A549 (cell line): Measurements from ENCODE around the gene PRADC1. TPM values are rescaled to one million over a fixed set of nuclear protein-coding genes. Genes with fewer than 3 reads are reported as not detected.

ENCODE experiments used
- ATAC-seq, 2 experiments: fragments of 200-7000 bp in 1 of 2; fragments of >200 bp in 1 of 2; cut with Nextera tagmentation in 1 of 2; cut with Tn5 transposase in 1 of 2; 3 replicates each; pipeline versions ENCODE4 v1.8.0 to v1.9.1; 2018 to 2020; ENCODE audit warnings: mild to moderate bottlenecking in 1 of 2, moderate library complexity in 1 of 2
- CTCF ChIA-PET: fragments of 300-600 bp; sonication (Branson Sonifier 250); formaldehyde crosslinking; extraction: SDS; loops from one replicate; lab custom pipeline; 2021; ENCODE audit warnings: antibody characterized with exemption, inconsistent platforms; lab: Yijun Ruan, JAX
- POLR2A ChIA-PET: fragments of 350-600 bp; formaldehyde crosslinking; extraction: SDS; loops from one replicate; lab custom pipeline; 2021; ENCODE audit warnings: antibody characterized with exemption, inconsistent platforms; lab: Yijun Ruan, JAX
- DNase-seq, 2 experiments: peaks; one replicate each; pipeline versions ENCODE4 v3.0.0 to v3.0.0-alpha.2; 2011 to 2016; ENCODE audit warnings: low read depth in 1 of 2, low spot score in 1 of 2
- FAIRE-seq: peaks from 2 replicates; lab custom pipeline; 2011; peaks lifted over from hg19 to GRCh38; lab: Jason Lieb, UNC
- H3K27ac ChIP-seq, 2 experiments: fragments of >200 bp; sonication (Bioruptor Twin); formaldehyde crosslinking; 3 replicates each; pipeline ENCODE4 v1.5.1; 2016 to 2017
- H3K4me1 ChIP-seq: fragments of >200 bp; sonication (Bioruptor Twin); formaldehyde crosslinking; 3 replicates; pipeline ENCODE4 v1.6.1; 2016
- H3K4me2 ChIP-seq: fragments of >200 bp; sonication (Bioruptor Twin); formaldehyde crosslinking; 3 replicates; pipeline ENCODE4 v1.6.1; 2016
- H3K4me3 ChIP-seq: fragments of >200 bp; sonication (Bioruptor Twin); formaldehyde crosslinking; 3 replicates; pipeline ENCODE4 v1.5.1; 2016
- H3K9me3 ChIP-seq: fragments of >200 bp; sonication (Bioruptor Twin); formaldehyde crosslinking; 3 replicates; pipeline ENCODE4 v1.6.1; 2016
- CBX2 ChIP-seq: fragments of 200-600 bp; sonication (generic); IDR thresholded peaks from 2 replicates; pipeline ENCODE4 v1.6.1; 2016; ENCODE audit warnings: low read depth, mild to moderate bottlenecking, borderline replicate concordance
- CBX8 ChIP-seq: fragments of 200-600 bp; sonication (generic); IDR thresholded peaks from 2 replicates; pipeline ENCODE4 v1.6.1; 2016
- CEBPB ChIP-seq, 2 experiments: fragments of >200 bp in 1 of 2; sonication (Bioruptor Twin) in 1 of 2; formaldehyde crosslinking in 1 of 2; IDR thresholded peaks; 2 replicates each; pipeline ENCODE4 v1.6.1; 2012 to 2016
- CHD2 ChIP-seq: fragments of 150-350 bp; IDR thresholded peaks from 2 replicates; pipeline ENCODE4 v1.6.1; 2014; ENCODE audit warnings: low read length; ENCODE audit not compliant: partially characterized antibody
- EP300 ChIP-seq, 2 experiments: fragments of >200 bp; sonication (Bioruptor Twin); formaldehyde crosslinking; IDR thresholded peaks; 2 replicates in 1 of 2; 3 replicates in 1 of 2; pipeline ENCODE4 v1.6.1; 2016 to 2017
- FOSL2 ChIP-seq, 2 experiments: fragments of 450-650 bp in 1 of 2; fragments of >200 bp in 1 of 2; sonication (Bioruptor Twin) in 1 of 2; formaldehyde crosslinking; IDR thresholded peaks; 2 replicates each; pipeline versions ENCODE4 v1.5.0 to v1.6.1; 2016 to 2020; ENCODE audit warnings: mild to moderate bottlenecking in 1 of 2, moderate library complexity in 1 of 2
- GATA3 ChIP-seq: IDR thresholded peaks from 2 replicates; pipeline ENCODE4 v1.6.1; 2012; ENCODE audit warnings: borderline replicate concordance
- HEYL ChIP-seq: fragments of 250-450 bp; sonication (Bioruptor Pico); IDR thresholded peaks from 2 replicates; pipeline ENCODE4 v1.8.0; 2021; ENCODE audit warnings: mild to moderate bottlenecking, moderate library complexity
- HOXB5 ChIP-seq: fragments of 250-450 bp; sonication (Bioruptor Pico); IDR thresholded peaks from 2 replicates; pipeline ENCODE4 v1.5.0; 2020; ENCODE audit warnings: mild to moderate bottlenecking, moderate library complexity
- JUN ChIP-seq, 2 experiments: fragments of >200 bp; sonication (Bioruptor Twin); formaldehyde crosslinking; IDR thresholded peaks; 2 replicates in 1 of 2; 3 replicates in 1 of 2; pipeline ENCODE4 v1.6.1; 2016 to 2017
- KDM5A ChIP-seq: fragments of 200-600 bp; sonication (generic); IDR thresholded peaks from 2 replicates; pipeline ENCODE4 v1.6.1; 2016; ENCODE audit warnings: antibody characterized with exemption, mild to moderate bottlenecking
- MYC ChIP-seq: IDR thresholded peaks from 2 replicates; pipeline ENCODE4 v1.6.1; 2012; ENCODE audit warnings: mild to moderate bottlenecking, inconsistent platforms, low read length, improper control_type of control experiment, borderline replicate concordance
- TFCP2L1 ChIP-seq: fragments of 250-450 bp; sonication (Bioruptor Pico); IDR thresholded peaks from 2 replicates; pipeline ENCODE4 v1.5.0; 2021; ENCODE audit warnings: mild to moderate bottlenecking
- ZNF302 ChIP-seq: fragments of 250-450 bp; sonication (Bioruptor Pico); IDR thresholded peaks from 2 replicates; pipeline ENCODE4 v1.9.0; 2021; ENCODE audit warnings: inconsistent platforms, mild to moderate bottlenecking, moderate library complexity
- WGBS: methylation state at CpG from one replicate; pipeline ENCODE4 v1.1.6; 2017; ENCODE audit errors: missing lambda C conversion rate; 5-methylcytosine and 5-hydroxymethylcytosine counted together
- polyA plus RNA-seq, 4 experiments: library from polyadenylated mRNA; depleted of rRNA in 3 of 4; stranded (reverse); fragments of >200 nt; fragmentation: RNase III in 1 of 4; extraction: RNeasy Plus Mini Kit Qiagen cat#74134 plus additional on column Dnase treatment in 1 of 4; gene quantifications; 2 replicates in 3 of 4; 3 replicates in 1 of 4; pipeline ENCODE4 v1.2.3, GENCODE V29; 2011 to 2017
- TF ChIP-seq, protein P1 (sequence below): fragments of 250-450 bp; sonication (Bioruptor Pico); IDR thresholded peaks from 2 replicates; pipeline ENCODE4 v1.5.0; 2020; ENCODE audit warnings: low read depth, mild to moderate bottlenecking, moderate library complexity
- TF ChIP-seq, protein P2 (sequence below): fragments of >200 bp; sonication (Bioruptor Twin); formaldehyde crosslinking; IDR thresholded peaks from 3 replicates; pipeline ENCODE4 v1.5.1; 2016
- TF ChIP-seq, protein P3 (sequence below): fragments of 150-350 bp; IDR thresholded peaks from 2 replicates; pipeline ENCODE4 v1.6.1; 2014; ENCODE audit warnings: low read depth, mild to moderate bottlenecking, low read length
- TF ChIP-seq, protein P4 (sequence below): fragments of >200 bp; sonication (Bioruptor Twin); formaldehyde crosslinking; IDR thresholded peaks from 3 replicates; pipeline ENCODE4 v1.6.1; 2016
- TF ChIP-seq, protein P5 (sequence below): fragments of 200-600 bp; sonication (generic); IDR thresholded peaks from 2 replicates; pipeline ENCODE4 v1.6.1; 2016; ENCODE audit warnings: antibody characterized with exemption, mild to moderate bottlenecking, moderate library complexity

Gene PRADC1
- polyA plus RNA-seq, 2 of the 4 experiments (the other 2 are of a cell fraction) = 11.2 to 12.1 TPM

DNA sequence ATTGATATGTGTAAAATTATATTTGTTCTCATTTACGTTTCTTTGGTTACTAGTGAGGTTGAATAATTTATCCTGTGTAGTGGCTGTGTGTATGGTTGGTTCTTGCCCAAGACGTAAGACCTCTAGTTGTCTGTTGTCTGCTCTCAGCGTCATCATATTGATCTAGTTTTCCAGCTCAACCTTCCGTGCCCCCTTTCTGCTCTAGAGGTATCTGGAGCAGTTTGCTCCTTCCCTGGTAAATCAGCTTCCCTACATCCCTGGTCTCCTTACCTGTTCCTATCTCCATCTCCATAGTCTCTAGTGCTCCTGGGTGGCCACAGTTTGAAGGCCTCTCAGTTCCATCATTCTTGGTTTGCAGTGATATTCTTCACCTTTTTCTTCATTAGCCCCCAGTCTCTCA, 17.8 kb downstream of the PRADC1 start:
- CTCF ChIA-PET = interaction anchor here (1.2 to 1.6 kb wide), 4 partner anchors 12 to 130 kb away, joined by 4 to 10 read pairs (median 6); no protein-coding TSS in a partner anchor
- POLR2A ChIA-PET = interaction anchor here (1.4 kb wide), 1 partner anchor 18 kb away, joined by 8 read pairs; the partner anchor contains the start of genes CCT7 and PRADC1

DNA sequence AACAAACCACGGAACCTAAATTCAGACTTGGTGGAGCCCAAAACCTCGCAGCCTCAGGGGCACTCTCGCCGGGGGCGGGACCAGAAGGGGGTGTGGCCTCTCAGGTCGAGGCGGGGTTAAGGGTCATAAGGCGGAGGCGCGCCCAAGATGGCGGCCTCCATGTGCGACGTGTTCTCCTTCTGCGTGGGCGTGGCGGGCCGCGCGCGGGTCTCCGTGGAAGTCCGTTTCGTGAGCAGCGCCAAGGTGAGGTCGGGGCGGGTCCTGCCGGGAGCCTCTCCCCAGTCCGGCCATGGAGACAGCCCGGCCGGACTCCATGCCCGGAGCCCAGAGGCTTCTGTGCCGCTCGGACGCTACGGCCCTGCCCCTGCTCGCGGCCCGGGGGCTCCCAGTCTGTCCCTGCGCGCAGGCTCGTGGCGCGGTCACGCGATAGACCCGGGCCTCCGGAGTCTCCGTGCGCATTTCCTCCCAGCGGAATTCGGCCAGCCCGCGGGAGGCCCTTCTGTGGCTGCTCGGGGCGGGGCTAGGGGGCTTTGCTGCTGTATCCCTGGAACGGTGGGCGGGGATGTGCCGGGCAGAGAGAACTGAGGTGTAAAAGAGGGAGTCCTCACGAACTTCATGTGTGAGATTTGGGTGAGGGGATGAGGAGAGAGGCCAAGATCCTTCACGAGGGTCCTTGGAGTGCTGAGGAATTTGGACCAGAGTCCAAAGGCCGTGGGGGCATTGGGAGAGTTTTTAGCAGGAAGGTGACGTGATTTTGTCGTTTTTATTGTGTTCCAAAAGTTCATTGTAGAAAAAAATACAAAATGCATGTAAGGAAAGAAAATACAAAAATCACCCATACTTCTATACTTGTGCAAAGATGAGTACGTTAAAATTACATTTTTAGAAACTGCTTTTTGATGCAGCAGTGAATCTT, 18.7 kb downstream of the PRADC1 start, which contains the start of gene SMYD5:
Gene SMYD5 (plus strand): TSS at position 126 of the 916 bp plus-strand sequence. CDS start 22 bp downstream, at position 148.
- no peak for FAIRE-seq
- peak within 1 kb of the TSS; percentile 94 to 96 for H3K27ac ChIP-seq
- WGBS = under 1% methylated on average over 47 of the region's 64 CpGs
- no peaks in the 10 kb centered on the region for H3K9me3 ChIP-seq
- ChIA-PET POLR2A (interaction anchor here (1.4 kb wide), 1 partner anchor 19 kb away, joined by 8 read pairs; the partner anchor contains the start of genes CCT7 and PRADC1), CTCF (interaction anchor here (1.2 to 10.2 kb wide), 9 partner anchors 13 to 129 kb away, joined by 3 to 173 read pairs (median 10); partner anchors contain the start of genes CCT7 and PRADC1)
- peaks cover 16% of the 10 kb centered on the region for H3K4me1 ChIP-seq
- ATAC-seq = peak; percentile 79 to 88
- peak; percentile 82 to 90 for DNase-seq
- H3K4me2 ChIP-seq = peak within 1 kb of the TSS; percentile 91
- peak within 1 kb of the TSS; percentile 90 for H3K4me3 ChIP-seq
- TF ChIP-seq HEYL (CRISPR knock-in tag) = no peak
- no peak for TF ChIP-seq CBX8
- TF ChIP-seq HOXB5 (CRISPR knock-in tag) = no peak
- TF ChIP-seq, protein P1, sequence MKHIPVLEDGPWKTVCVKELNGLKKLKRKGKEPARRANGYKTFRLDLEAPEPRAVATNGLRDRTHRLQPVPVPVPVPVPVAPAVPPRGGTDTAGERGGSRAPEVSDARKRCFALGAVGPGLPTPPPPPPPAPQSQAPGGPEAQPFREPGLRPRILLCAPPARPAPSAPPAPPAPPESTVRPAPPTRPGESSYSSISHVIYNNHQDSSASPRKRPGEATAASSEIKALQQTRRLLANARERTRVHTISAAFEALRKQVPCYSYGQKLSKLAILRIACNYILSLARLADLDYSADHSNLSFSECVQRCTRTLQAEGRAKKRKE = no peak
- TF ChIP-seq TFCP2L1 (CRISPR knock-in tag) = no peak
- TF ChIP-seq CEBPB (IDR thresholded peaks at IDR 0.05) = no peak
- TF ChIP-seq CBX2 = no peak
- TF ChIP-seq FOSL2 (IDR thresholded peaks at IDR 0.05) = no peak
- TF ChIP-seq FOSL2 (CRISPR knock-in tag; IDR thresholded peaks at IDR 0.05) = no peak
- TF ChIP-seq, protein P2, sequence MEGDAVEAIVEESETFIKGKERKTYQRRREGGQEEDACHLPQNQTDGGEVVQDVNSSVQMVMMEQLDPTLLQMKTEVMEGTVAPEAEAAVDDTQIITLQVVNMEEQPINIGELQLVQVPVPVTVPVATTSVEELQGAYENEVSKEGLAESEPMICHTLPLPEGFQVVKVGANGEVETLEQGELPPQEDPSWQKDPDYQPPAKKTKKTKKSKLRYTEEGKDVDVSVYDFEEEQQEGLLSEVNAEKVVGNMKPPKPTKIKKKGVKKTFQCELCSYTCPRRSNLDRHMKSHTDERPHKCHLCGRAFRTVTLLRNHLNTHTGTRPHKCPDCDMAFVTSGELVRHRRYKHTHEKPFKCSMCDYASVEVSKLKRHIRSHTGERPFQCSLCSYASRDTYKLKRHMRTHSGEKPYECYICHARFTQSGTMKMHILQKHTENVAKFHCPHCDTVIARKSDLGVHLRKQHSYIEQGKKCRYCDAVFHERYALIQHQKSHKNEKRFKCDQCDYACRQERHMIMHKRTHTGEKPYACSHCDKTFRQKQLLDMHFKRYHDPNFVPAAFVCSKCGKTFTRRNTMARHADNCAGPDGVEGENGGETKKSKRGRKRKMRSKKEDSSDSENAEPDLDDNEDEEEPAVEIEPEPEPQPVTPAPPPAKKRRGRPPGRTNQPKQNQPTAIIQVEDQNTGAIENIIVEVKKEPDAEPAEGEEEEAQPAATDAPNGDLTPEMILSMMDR = no peak
- peak; percentile 98 for TF ChIP-seq MYC
- TF ChIP-seq GATA3 = no peak
- TF ChIP-seq, protein P3, sequence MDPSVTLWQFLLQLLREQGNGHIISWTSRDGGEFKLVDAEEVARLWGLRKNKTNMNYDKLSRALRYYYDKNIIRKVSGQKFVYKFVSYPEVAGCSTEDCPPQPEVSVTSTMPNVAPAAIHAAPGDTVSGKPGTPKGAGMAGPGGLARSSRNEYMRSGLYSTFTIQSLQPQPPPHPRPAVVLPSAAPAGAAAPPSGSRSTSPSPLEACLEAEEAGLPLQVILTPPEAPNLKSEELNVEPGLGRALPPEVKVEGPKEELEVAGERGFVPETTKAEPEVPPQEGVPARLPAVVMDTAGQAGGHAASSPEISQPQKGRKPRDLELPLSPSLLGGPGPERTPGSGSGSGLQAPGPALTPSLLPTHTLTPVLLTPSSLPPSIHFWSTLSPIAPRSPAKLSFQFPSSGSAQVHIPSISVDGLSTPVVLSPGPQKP = no peak
- TF ChIP-seq ZNF302 (CRISPR knock-in tag) = no peak
- no peak for TF ChIP-seq EP300 (IDR thresholded peaks at IDR 0.05)
- peak; percentile 71 for TF ChIP-seq CHD2
- TF ChIP-seq JUN (IDR thresholded peaks at IDR 0.05) = peak in 1 of 2 experiments; percentile 83; a peak in 2 of 5 replicates
- TF ChIP-seq KDM5A = peak; percentile 76
- TF ChIP-seq, protein P4, sequence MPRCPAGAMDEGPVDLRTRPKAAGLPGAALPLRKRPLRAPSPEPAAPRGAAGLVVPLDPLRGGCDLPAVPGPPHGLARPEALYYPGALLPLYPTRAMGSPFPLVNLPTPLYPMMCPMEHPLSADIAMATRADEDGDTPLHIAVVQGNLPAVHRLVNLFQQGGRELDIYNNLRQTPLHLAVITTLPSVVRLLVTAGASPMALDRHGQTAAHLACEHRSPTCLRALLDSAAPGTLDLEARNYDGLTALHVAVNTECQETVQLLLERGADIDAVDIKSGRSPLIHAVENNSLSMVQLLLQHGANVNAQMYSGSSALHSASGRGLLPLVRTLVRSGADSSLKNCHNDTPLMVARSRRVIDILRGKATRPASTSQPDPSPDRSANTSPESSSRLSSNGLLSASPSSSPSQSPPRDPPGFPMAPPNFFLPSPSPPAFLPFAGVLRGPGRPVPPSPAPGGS = peak; percentile 80

More for the DNA sequence above, 17.8 kb downstream of the PRADC1 start:
- Histone ChIP-seq H3K9me3 (no peaks in the 10 kb centered on the region), H3K4me2 (peak overlapping the region; percentile 91), H3K4me3 (peak overlapping the region; percentile 90), H3K27ac (peak overlapping the region; percentile 94 to 96), H3K4me1 (peaks cover 16% of the 10 kb centered on the region)
- TF ChIP-seq, protein P5, sequence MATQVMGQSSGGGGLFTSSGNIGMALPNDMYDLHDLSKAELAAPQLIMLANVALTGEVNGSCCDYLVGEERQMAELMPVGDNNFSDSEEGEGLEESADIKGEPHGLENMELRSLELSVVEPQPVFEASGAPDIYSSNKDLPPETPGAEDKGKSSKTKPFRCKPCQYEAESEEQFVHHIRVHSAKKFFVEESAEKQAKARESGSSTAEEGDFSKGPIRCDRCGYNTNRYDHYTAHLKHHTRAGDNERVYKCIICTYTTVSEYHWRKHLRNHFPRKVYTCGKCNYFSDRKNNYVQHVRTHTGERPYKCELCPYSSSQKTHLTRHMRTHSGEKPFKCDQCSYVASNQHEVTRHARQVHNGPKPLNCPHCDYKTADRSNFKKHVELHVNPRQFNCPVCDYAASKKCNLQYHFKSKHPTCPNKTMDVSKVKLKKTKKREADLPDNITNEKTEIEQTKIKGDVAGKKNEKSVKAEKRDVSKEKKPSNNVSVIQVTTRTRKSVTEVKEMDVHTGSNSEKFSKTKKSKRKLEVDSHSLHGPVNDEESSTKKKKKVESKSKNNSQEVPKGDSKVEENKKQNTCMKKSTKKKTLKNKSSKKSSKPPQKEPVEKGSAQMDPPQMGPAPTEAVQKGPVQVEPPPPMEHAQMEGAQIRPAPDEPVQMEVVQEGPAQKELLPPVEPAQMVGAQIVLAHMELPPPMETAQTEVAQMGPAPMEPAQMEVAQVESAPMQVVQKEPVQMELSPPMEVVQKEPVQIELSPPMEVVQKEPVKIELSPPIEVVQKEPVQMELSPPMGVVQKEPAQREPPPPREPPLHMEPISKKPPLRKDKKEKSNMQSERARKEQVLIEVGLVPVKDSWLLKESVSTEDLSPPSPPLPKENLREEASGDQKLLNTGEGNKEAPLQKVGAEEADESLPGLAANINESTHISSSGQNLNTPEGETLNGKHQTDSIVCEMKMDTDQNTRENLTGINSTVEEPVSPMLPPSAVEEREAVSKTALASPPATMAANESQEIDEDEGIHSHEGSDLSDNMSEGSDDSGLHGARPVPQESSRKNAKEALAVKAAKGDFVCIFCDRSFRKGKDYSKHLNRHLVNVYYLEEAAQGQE = no peak
- TF ChIP-seq CEBPB (IDR thresholded peaks at IDR 0.05) = no peak
- TF ChIP-seq, protein P3 = no peak
- WGBS = 73% methylated on average over 4 of the region's 4 CpGs
- FAIRE-seq (no peak), ATAC-seq (no peak), DNase-seq (no peak)
